SH-SY5Y (cell line): Measurements from ENCODE around the gene MICALL2.

ENCODE experiments used
- GATA2 ChIP-seq: IDR thresholded peaks from 2 replicates; pipeline ENCODE4 v1.6.1; 2011; ENCODE audit warnings: mild to moderate bottlenecking, low read depth, low read length
- GATA3 ChIP-seq: IDR thresholded peaks from 2 replicates; pipeline ENCODE4 v1.6.1; 2011; ENCODE audit warnings: low read depth, mild to moderate bottlenecking, low read length, moderate library complexity

Gene MICALL2

GRCh38 chr7:1430056-1430845 is 29.0 kb downstream of the MICALL2 start:
- no peak for TF ChIP-seq GATA2
- TF ChIP-seq GATA3: no peak

GRCh38 chr7:1428941-1429501 is 30.2 kb downstream of the MICALL2 start:
- TF ChIP-seq GATA2: no peak
- TF ChIP-seq GATA3: no peak

GRCh38 chr7:1427064-1427657 is 32.1 kb downstream of the MICALL2 start:
- TF ChIP-seq GATA3 (no peak), GATA2 (no peak)

- TF ChIP-seq GATA2 (no peak), GATA3 (no peak)
These were observed 32.8 kb downstream of the MICALL2 start for GRCh38 chr7:1426474-1426873.

- TF ChIP-seq GATA3 (no peak), GATA2 (no peak)
These were observed 33.8 kb downstream of the MICALL2 start for GRCh38 chr7:1425292-1426136.

GRCh38 chr7:1424041-1424440 is 35.2 kb downstream of the MICALL2 start:
- TF ChIP-seq GATA2 (no peak), GATA3 (no peak)

GRCh38 chr7:1423264-1423811 is 35.9 kb downstream of the MICALL2 start:
- TF ChIP-seq GATA3 (no peak), GATA2 (no peak)

- TF ChIP-seq GATA3: no peak
- no peak for TF ChIP-seq GATA2
These were observed 36.6 kb downstream of the MICALL2 start for GRCh38 chr7:1422512-1423263.

GRCh38 chr7:1421946-1422345 is 37.3 kb downstream of the MICALL2 start:
- no peak for TF ChIP-seq GATA2
- no peak for TF ChIP-seq GATA3

- TF ChIP-seq GATA2 (no peak), GATA3 (no peak)
These were observed 38.1 kb downstream of the MICALL2 start for GRCh38 chr7:1421020-1421790.

GRCh38 chr7:1419688-1420087 is 39.6 kb downstream of the MICALL2 start:
- TF ChIP-seq GATA3 (no peak), GATA2 (no peak)

GRCh38 chr7:1419310-1419634 is 40.0 kb downstream of the MICALL2 start:
- no peak for TF ChIP-seq GATA3
- TF ChIP-seq GATA2: no peak

GRCh38 chr7:1418505-1419309 is 40.6 kb downstream of the MICALL2 start:
- TF ChIP-seq GATA2 (no peak), GATA3 (no peak)
